Naive B cell (primary cell): ENCODE results near the gene OTUD5. TPM values are rescaled to one million over a fixed set of nuclear protein-coding genes. Genes with fewer than 3 reads are reported as not detected.

ENCODE experiments used
- ATAC-seq, 2 donors: fragments of 150-1000 bp; cut with Tn5 transposase; 2 replicates each; pipeline ENCODE4 v1.10.0; 2021; ENCODE audit warnings: low read depth in 2 of 2, mild to moderate bottlenecking in 2 of 2, moderate library complexity in 2 of 2
- DNase-seq: peaks from one replicate; pipeline ENCODE4 v3.0.0; 2022
- H3K27ac Mint-ChIP-seq, 6 donors: one replicate each; pipeline ENCODE4 v1.8.0; 2020 to 2022; ENCODE audit warnings: mild to moderate bottlenecking in 6 of 6, mixed read lengths in 6 of 6, moderate library complexity in 5 of 6, inconsistent platforms in 2 of 6
- H3K27me3 Mint-ChIP-seq, 3 donors: one replicate each; pipeline ENCODE4 v1.8.0; 2021 to 2022; ENCODE audit warnings: mixed read lengths in 3 of 3, mild to moderate bottlenecking in 1 of 3
- H3K36me3 Mint-ChIP-seq, 2 donors: one replicate each; pipeline ENCODE4 v1.8.0; 2020 to 2022; ENCODE audit warnings: mixed read lengths in 2 of 2, inconsistent platforms in 1 of 2, mild to moderate bottlenecking in 1 of 2
- H3K4me1 Mint-ChIP-seq, 3 donors: one replicate each; pipeline ENCODE4 v1.8.0; 2020 to 2022; ENCODE audit warnings: mixed read lengths in 3 of 3, inconsistent platforms in 1 of 3, mild to moderate bottlenecking in 1 of 3, moderate library complexity in 1 of 3
- H3K4me3 Mint-ChIP-seq, 8 donors: one replicate each; pipeline ENCODE4 v1.8.0; 2020 to 2022; ENCODE audit warnings: mild to moderate bottlenecking in 8 of 8, mixed read lengths in 8 of 8, moderate library complexity in 8 of 8, inconsistent platforms in 2 of 8
- H3K9me3 Mint-ChIP-seq, 7 donors: one replicate each; pipeline ENCODE4 v1.8.0; 2020 to 2022; ENCODE audit warnings: mixed read lengths in 7 of 7, mild to moderate bottlenecking in 5 of 7, inconsistent platforms in 2 of 7, moderate library complexity in 1 of 7
- polyA plus RNA-seq, 6 donors: library from polyadenylated mRNA; unstranded; fragments of 300-500 nt; fragmentation: Illumina TruSeq; gene quantifications; one replicate each; pipeline ENCODE4 v1.2.3, GENCODE V29; 2021; ENCODE audit warnings: low read depth in 6 of 6

OTUD5 gene
- polyA plus RNA-seq, 6 donors from 2014 or later = 27.6 to 53.2 (median 39.1) TPM

DNA sequence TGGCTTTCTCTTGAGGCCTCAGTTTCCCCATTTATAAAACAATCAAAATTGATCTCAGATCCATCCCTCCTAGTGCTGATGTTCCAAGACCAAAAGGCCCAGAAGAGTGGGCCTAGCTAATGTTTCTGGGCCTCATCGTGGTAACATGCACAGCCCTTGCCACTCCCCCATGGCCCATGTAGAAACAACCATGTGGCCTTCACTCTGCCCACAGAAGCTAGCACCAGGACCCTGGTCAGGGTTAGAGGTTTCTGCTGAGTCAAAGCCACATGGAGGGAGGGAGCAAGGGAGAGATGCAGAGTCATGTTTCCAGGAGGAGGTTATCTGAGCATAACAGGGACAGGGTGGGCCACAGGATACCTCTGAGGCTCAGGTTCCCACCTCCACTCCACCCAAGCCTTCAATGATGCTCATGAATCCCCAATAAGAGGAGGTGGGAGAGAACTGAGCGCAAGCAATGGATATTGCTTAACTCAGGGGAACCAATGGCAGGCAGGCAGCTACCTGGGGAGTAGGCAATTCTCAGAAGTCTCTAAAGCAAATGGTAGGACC is 16.9 kb downstream of the OTUD5 start:
- peaks cover 65 to 92% (median 69%) of the 10 kb centered on the region in 3 donors for H3K4me1 Mint-ChIP-seq
- H3K27ac Mint-ChIP-seq = peak overlapping the region; percentile 97 to 100 (median 100)
- H3K36me3 Mint-ChIP-seq = peaks cover 0 to 6% of the 10 kb centered on the region in 2 donors
- H3K27me3 Mint-ChIP-seq = no peaks in the 10 kb centered on the region
- ATAC-seq = no peak
- no peak for DNase-seq
- H3K4me3 Mint-ChIP-seq = peak overlapping the region; percentile 5 to 91 (median 77)
- H3K9me3 Mint-ChIP-seq = no peaks in the 10 kb centered on the region

GRCh38 chrX:48939524-48940228 is 17.7 kb downstream of the OTUD5 start:
- Mint-ChIP-seq H3K36me3 (peaks cover 4 to 6% of the 10 kb centered on the region in 2 donors), H3K4me3 (peak overlapping the region; percentile 64 to 96 (median 82)), H3K9me3 (peaks cover 0 to 2% (median 0%) of the 10 kb centered on the region in 7 donors), H3K27ac (peak overlapping the region; percentile 97 to 100 (median 100)), H3K4me1 (peaks cover 73 to 95% (median 78%) of the 10 kb centered on the region in 3 donors), H3K27me3 (no peaks in the 10 kb centered on the region)
- DNase-seq (peak; percentile 63), ATAC-seq (peak; percentile 20 to 29)

- Mint-ChIP-seq H3K27me3 (no peaks in the 10 kb centered on the region), H3K4me1 (peaks cover 75 to 95% (median 81%) of the 10 kb centered on the region in 3 donors), H3K9me3 (peaks cover 0 to 2% (median 0%) of the 10 kb centered on the region in 7 donors), H3K4me3 (peak overlapping the region; percentile 74 to 96 (median 83)), H3K27ac (peak overlapping the region; percentile 97 to 100 (median 100)), H3K36me3 (peaks cover 6 to 10% of the 10 kb centered on the region in 2 donors)
- peak; percentile 46 to 50 for ATAC-seq
- DNase-seq = peak; percentile 90
Measured at GRCh38 chrX:48938721-48939425, 18.5 kb downstream of the OTUD5 start.

- peaks cover 6 to 14% of the 10 kb centered on the region in 2 donors for H3K36me3 Mint-ChIP-seq
- no peaks in the 10 kb centered on the region for H3K27me3 Mint-ChIP-seq
- H3K27ac Mint-ChIP-seq = peak overlapping the region; percentile 97 to 100 (median 100)
- peak; percentile 91 for DNase-seq
- peak overlapping the region; percentile 80 to 96 (median 84) for H3K4me3 Mint-ChIP-seq
- ATAC-seq = peak; percentile 61 to 63
- peaks cover 78 to 95% (median 78%) of the 10 kb centered on the region in 3 donors for H3K4me1 Mint-ChIP-seq
- H3K9me3 Mint-ChIP-seq = peaks cover 0 to 3% (median 0%) of the 10 kb centered on the region in 7 donors
Measured at GRCh38 chrX:48937054-48937907, 20.1 kb downstream of the OTUD5 start.

DNA sequence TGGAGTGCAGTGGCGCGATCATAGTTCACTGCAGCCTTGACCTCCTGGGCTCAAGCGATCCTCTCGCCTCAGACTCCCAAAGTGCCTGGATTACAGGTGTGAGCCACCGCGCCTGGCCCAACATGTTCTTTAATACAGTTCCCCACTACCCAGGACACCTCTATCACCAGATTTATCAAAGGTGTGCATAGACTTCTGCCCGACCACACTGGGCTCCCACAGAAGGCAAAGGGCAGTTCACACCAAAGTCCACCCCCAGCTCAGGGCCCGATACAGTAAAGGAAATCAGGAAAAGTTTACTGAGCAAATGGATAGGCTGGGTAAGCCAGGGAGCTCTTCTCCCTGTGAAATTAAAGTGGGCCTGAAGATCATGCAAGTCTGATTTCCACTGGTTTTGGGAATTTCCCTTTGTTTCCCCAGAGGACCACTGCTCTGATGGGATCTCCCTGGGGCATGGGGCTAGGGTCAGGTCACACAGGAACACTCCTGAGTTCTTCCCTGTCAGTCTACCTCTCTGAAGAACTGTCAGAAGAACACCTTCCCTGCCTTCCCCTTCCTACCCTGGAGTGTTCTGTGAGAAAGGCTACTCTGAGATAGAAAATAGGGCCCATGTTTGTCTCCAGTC is 20.9 kb downstream of the OTUD5 start:
- H3K4me1 Mint-ChIP-seq = peaks cover 70 to 88% (median 71%) of the 10 kb centered on the region in 3 donors
- peak overlapping the region; percentile 97 to 100 (median 100) for H3K27ac Mint-ChIP-seq
- ATAC-seq (no peak), DNase-seq (no peak)
- H3K9me3 Mint-ChIP-seq = peaks cover 0 to 3% (median 0%) of the 10 kb centered on the region in 7 donors
- H3K27me3 Mint-ChIP-seq = no peaks in the 10 kb centered on the region
- peak overlapping the region; percentile 80 to 96 (median 84) for H3K4me3 Mint-ChIP-seq
- H3K36me3 Mint-ChIP-seq = peaks cover 3 to 14% of the 10 kb centered on the region in 2 donors

GRCh38 chrX:48935301-48935670 is 22.1 kb downstream of the OTUD5 start:
- H3K27me3 Mint-ChIP-seq = no peaks in the 10 kb centered on the region
- H3K4me1 Mint-ChIP-seq = peaks cover 64 to 76% (median 68%) of the 10 kb centered on the region in 3 donors
- peaks cover 0 to 14% of the 10 kb centered on the region in 2 donors for H3K36me3 Mint-ChIP-seq
- DNase-seq = no peak
- peak overlapping the region in 6 of 8 donors; percentile 29 to 74 (median 61) for H3K4me3 Mint-ChIP-seq
- ATAC-seq = no peak
- H3K9me3 Mint-ChIP-seq = peaks cover 0 to 3% (median 0%) of the 10 kb centered on the region in 7 donors
- peak overlapping the region; percentile 79 to 100 (median 92) for H3K27ac Mint-ChIP-seq

DNA sequence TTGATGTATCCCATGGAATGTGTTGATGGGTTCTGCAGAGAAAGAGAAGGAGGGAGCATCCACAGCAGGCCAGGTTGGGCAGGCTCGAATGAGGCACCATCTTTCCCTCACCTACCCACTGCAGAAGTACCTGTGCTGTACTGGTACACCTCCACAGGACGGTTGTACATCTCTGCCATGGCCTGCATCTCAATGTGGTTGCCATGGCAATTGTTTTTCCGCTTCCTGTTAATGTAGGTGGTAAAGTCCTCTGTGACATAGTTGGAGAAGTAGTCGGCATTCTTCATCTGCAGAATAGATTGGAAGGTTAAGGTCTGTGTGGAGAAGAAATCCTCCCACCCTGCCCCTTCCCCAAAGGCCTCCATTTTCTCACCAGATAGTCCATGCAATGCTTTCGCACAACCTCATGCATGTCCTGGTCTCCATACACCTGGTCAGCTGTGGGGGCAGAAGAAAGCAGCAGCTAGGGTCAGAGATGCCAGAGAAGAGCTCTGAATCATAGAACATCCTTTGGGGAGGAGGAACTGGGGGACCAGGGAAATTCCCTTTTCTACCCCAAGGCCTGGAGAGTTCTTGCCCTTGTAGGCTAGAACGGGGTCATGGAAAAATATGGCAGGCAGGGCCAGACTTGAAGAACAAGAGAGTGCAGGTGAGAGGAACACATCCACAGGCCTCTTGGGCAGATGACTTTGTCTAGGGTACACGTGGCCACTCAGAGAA is 22.7 kb downstream of the OTUD5 start:
- Mint-ChIP-seq H3K36me3 (peaks cover 0 to 14% of the 10 kb centered on the region in 2 donors), H3K4me1 (peaks cover 61 to 70% (median 64%) of the 10 kb centered on the region in 3 donors), H3K4me3 (peak overlapping the region in 7 of 8 donors; percentile 53 to 77 (median 69)), H3K9me3 (peaks cover 0 to 3% (median 0%) of the 10 kb centered on the region in 7 donors), H3K27ac (peak overlapping the region; percentile 79 to 100 (median 92)), H3K27me3 (no peaks in the 10 kb centered on the region)
- ATAC-seq = no peak
- no peak for DNase-seq

GRCh38 chrX:48933757-48934156 is 23.6 kb downstream of the OTUD5 start:
- ATAC-seq = no peak
- Mint-ChIP-seq H3K4me1 (peaks cover 52 to 63% (median 54%) of the 10 kb centered on the region in 3 donors), H3K36me3 (peaks cover 0 to 14% of the 10 kb centered on the region in 2 donors), H3K27me3 (no peaks in the 10 kb centered on the region), H3K4me3 (peak overlapping the region; percentile 57 to 84 (median 68)), H3K27ac (peak overlapping the region; percentile 76 to 100 (median 94)), H3K9me3 (peaks cover 0 to 3% (median 0%) of the 10 kb centered on the region in 7 donors)
- no peak for DNase-seq

- H3K4me1 Mint-ChIP-seq = peaks cover 23 to 47% (median 38%) of the 10 kb centered on the region in 3 donors
- H3K4me3 Mint-ChIP-seq = peak overlapping the region; percentile 16 to 80 (median 48)
- H3K9me3 Mint-ChIP-seq = peaks cover 0 to 2% (median 0%) of the 10 kb centered on the region in 7 donors
- DNase-seq = no peak
- no peaks in the 10 kb centered on the region for H3K27me3 Mint-ChIP-seq
- peak; percentile 60 to 74 for ATAC-seq
- H3K36me3 Mint-ChIP-seq = peaks cover 5 to 8% of the 10 kb centered on the region in 2 donors
- H3K27ac Mint-ChIP-seq = peak overlapping the region in 5 of 6 donors; percentile 4 to 61 (median 56)
Measured at GRCh38 chrX:48927736-48928382, 29.5 kb downstream of the OTUD5 start.

DNA sequence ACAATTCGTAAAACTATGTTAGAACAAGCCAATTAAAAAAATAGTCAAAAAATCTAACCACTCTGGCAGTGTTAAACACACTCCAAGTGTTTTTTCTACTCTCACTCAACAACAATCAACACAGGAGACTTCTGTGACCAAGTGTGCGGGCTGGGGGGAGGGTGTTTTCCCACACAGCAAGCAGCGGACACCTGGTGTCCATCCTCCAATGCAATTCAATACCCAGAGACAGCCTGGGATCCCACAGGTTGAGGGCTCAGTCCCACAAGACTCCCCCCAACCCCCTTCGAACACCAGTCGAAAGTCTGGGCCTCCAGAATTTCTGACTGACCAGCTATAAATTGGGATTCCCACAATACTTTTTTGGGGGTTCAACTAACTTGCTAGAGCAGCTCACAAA is 30.3 kb downstream of the OTUD5 start:
- peak overlapping the region in 3 of 6 donors; percentile 20 to 51 (median 34) for H3K27ac Mint-ChIP-seq
- DNase-seq = no peak
- no peaks in the 10 kb centered on the region for H3K27me3 Mint-ChIP-seq
- H3K9me3 Mint-ChIP-seq = peaks cover 0 to 2% (median 0%) of the 10 kb centered on the region in 7 donors
- ATAC-seq = no peak
- peaks cover 21 to 51% (median 38%) of the 10 kb centered on the region in 3 donors for H3K4me1 Mint-ChIP-seq
- peak overlapping the region in 4 of 8 donors; percentile 51 to 80 (median 60) for H3K4me3 Mint-ChIP-seq
- H3K36me3 Mint-ChIP-seq = peaks cover 5 to 8% of the 10 kb centered on the region in 2 donors

GRCh38 chrX:48924270-48924669 is 33.1 kb downstream of the OTUD5 start:
- Mint-ChIP-seq H3K27ac (peak overlapping the region in 5 of 6 donors; percentile 24 to 87 (median 77)), H3K4me3 (peak overlapping the region in 3 of 8 donors; percentile 30 to 56 (median 53)), H3K9me3 (peaks cover 0 to 2% (median 0%) of the 10 kb centered on the region in 7 donors), H3K4me1 (peaks cover 35 to 70% (median 49%) of the 10 kb centered on the region in 3 donors), H3K27me3 (no peaks in the 10 kb centered on the region), H3K36me3 (peaks cover 5 to 8% of the 10 kb centered on the region in 2 donors)
- ATAC-seq (no peak), DNase-seq (no peak)
